Measurements from ENCODE around the gene TMEM143.
"Not testable (repeated sequence)": the region's sequence is repeated elsewhere in the genome, so short reads cannot be mapped to it uniquely, and the experiment has no call there.

TMEM143 gene

GRCh38 chr19:48325265-48325910, 38.4 kb downstream of the TMEM143 start, which contains the start of gene EMP3:
Gene EMP3, plus strand, starts transcription at chr19:48325552. Its CDS starts 1,293 bp downstream, at chr19:48326845.
- DNase-seq = peak; percentile 90

GRCh38 chr19:48321622-48322591, 41.8 kb downstream of the TMEM143 start:
- DNase-seq = peak; percentile 99

- DNase-seq = peak; percentile 99
Measured at GRCh38 chr19:48321372-48321621, 42.4 kb downstream of the TMEM143 start.

- DNase-seq = peak; percentile 80
Measured at GRCh38 chr19:48319647-48320541, 43.8 kb downstream of the TMEM143 start.

- DNase-seq = no peak
Measured at GRCh38 chr19:48318286-48318987, 45.3 kb downstream of the TMEM143 start.

GRCh38 chr19:48317708-48317960, 46.1 kb downstream of the TMEM143 start:
- not testable (repeated sequence) for DNase-seq

GRCh38 chr19:48315712-48316111, 48.0 kb downstream of the TMEM143 start:
- no peak for DNase-seq

- DNase-seq = no peak
Measured at GRCh38 chr19:48311384-48311783, 52.4 kb downstream of the TMEM143 start.

- no peak for DNase-seq
Measured at GRCh38 chr19:48310227-48310626, 53.5 kb downstream of the TMEM143 start.

GRCh38 chr19:48309731-48310130, 54.0 kb downstream of the TMEM143 start:
- not testable (repeated sequence) for DNase-seq

GRCh38 chr19:48308631-48309586, 54.8 kb downstream of the TMEM143 start:
- DNase-seq = no peak

- DNase-seq = no peak
Measured at GRCh38 chr19:48303866-48304265, 59.9 kb downstream of the TMEM143 start.

GRCh38 chr19:48303367-48303766, 60.4 kb downstream of the TMEM143 start:
- no peak for DNase-seq

GRCh38 chr19:48302600-48302959, 61.2 kb downstream of the TMEM143 start:
- DNase-seq = no peak

- DNase-seq = no peak
Measured at GRCh38 chr19:48301886-48302599, 61.7 kb downstream of the TMEM143 start.

GRCh38 chr19:48297975-48298374, 65.8 kb downstream of the TMEM143 start:
- DNase-seq = no peak

- no peak for DNase-seq
Measured at GRCh38 chr19:48296963-48297734, 66.6 kb downstream of the TMEM143 start.

GRCh38 chr19:48295458-48295857, 68.3 kb downstream of the TMEM143 start:
- DNase-seq = no peak

- DNase-seq = no peak
Measured at GRCh38 chr19:48292798-48293197, 70.9 kb downstream of the TMEM143 start.

GRCh38 chr19:48291489-48291815, 72.3 kb downstream of the TMEM143 start:
- not testable (repeated sequence) for DNase-seq
